Duodenal mucosa (tissue), 2 donors: Measurements from ENCODE around the gene FANCI.
"Not testable (repeated sequence)": the region's sequence is repeated elsewhere in the genome, so short reads cannot be mapped to it uniquely, and the experiment has no call there.

ENCODE experiments used
- H3K27ac ChIP-seq: one replicate; pipeline ENCODE4 v1.7.0; 2013; ENCODE audit warnings: low read depth, low read length
- H3K27me3 ChIP-seq, 2 donors: one replicate each; pipeline ENCODE4 v1.7.0; 2013; ENCODE audit warnings: low read length in 2 of 2, control low read depth in 1 of 2; ENCODE audit not compliant: insufficient read depth in 2 of 2, control insufficient read depth in 1 of 2
- H3K36me3 ChIP-seq, 2 donors: one replicate each; pipeline ENCODE4 v1.7.0; 2013; ENCODE audit warnings: low read length in 2 of 2, control low read depth in 1 of 2; ENCODE audit not compliant: insufficient read depth in 2 of 2, control insufficient read depth in 1 of 2
- H3K4me1 ChIP-seq, 2 donors: one replicate each; pipeline ENCODE4 v1.7.0; 2013; ENCODE audit warnings: low read length in 2 of 2, control low read depth in 1 of 2; ENCODE audit not compliant: insufficient read depth in 2 of 2, control insufficient read depth in 1 of 2
- H3K4me3 ChIP-seq, 2 donors: one replicate each; pipeline ENCODE4 v1.7.0; 2013; ENCODE audit warnings: low read length in 2 of 2, low read depth in 1 of 2
- H3K9ac ChIP-seq, 2 donors: one replicate each; pipeline ENCODE4 v1.7.0; 2013; ENCODE audit warnings: low read length in 2 of 2, low read depth in 1 of 2
- H3K9me3 ChIP-seq, 2 donors: one replicate each; pipeline ENCODE4 v1.7.0; 2013; ENCODE audit warnings: low read length in 2 of 2, control low read depth in 1 of 2; ENCODE audit not compliant: control insufficient read depth in 1 of 2

FANCI gene

GRCh38 chr15:89247446-89247845 is 3.7 kb downstream of the FANCI start:
- Histone ChIP-seq H3K4me1 (peaks cover 6 to 15% of the 10 kb centered on the region in 2 donors), H3K27me3 (no peaks in the 10 kb centered on the region), H3K27ac (no peak overlapping the region), H3K9ac (no peak overlapping the region), H3K36me3 (no peaks in the 10 kb centered on the region), H3K9me3 (no peaks in the 10 kb centered on the region), H3K4me3 (no peak overlapping the region)

- peaks cover 6 to 7% of the 10 kb centered on the region in 2 donors for H3K4me1 ChIP-seq
- H3K27me3 ChIP-seq = no peaks in the 10 kb centered on the region
- H3K4me3 ChIP-seq = no peak overlapping the region
- no peaks in the 10 kb centered on the region for H3K9me3 ChIP-seq
- no peak overlapping the region for H3K27ac ChIP-seq
- H3K9ac ChIP-seq = no peak overlapping the region
- no peaks in the 10 kb centered on the region for H3K36me3 ChIP-seq
Measured at GRCh38 chr15:89248584-89248983, 4.8 kb downstream of the FANCI start.

- H3K4me3 ChIP-seq = not testable (repeated sequence)
Measured at GRCh38 chr15:89250142-89250541, 6.4 kb downstream of the FANCI start.

GRCh38 chr15:89277281-89277680 is 33.5 kb downstream of the FANCI start:
- not testable (repeated sequence) for H3K9ac ChIP-seq, H3K4me3 ChIP-seq, H3K9me3 ChIP-seq, H3K27ac ChIP-seq, H3K27me3 ChIP-seq, H3K4me1 ChIP-seq
- peaks cover 7 to 23% of the 10 kb centered on the region in 2 donors for H3K36me3 ChIP-seq

More at GRCh38 chr15:89250142-89250541, 6.4 kb downstream of the FANCI start:
- not testable (repeated sequence) for H3K4me1 ChIP-seq, H3K9me3 ChIP-seq, H3K9ac ChIP-seq, H3K27ac ChIP-seq, H3K27me3 ChIP-seq, H3K36me3 ChIP-seq

GRCh38 chr15:89278307-89278706 is 34.5 kb downstream of the FANCI start:
- Histone ChIP-seq H3K4me3 (no peak overlapping the region), H3K27me3 (no peaks in the 10 kb centered on the region), H3K4me1 (no peaks in the 10 kb centered on the region), H3K9ac (no peak overlapping the region), H3K9me3 (no peaks in the 10 kb centered on the region), H3K36me3 (peaks cover 7 to 26% of the 10 kb centered on the region in 2 donors), H3K27ac (no peak overlapping the region)

GRCh38 chr15:89282631-89283030 is 38.9 kb downstream of the FANCI start:
- Histone ChIP-seq H3K4me1 (no peaks in the 10 kb centered on the region), H3K36me3 (peaks cover 7 to 40% of the 10 kb centered on the region in 2 donors), H3K9ac (no peak overlapping the region), H3K9me3 (peaks cover 0 to 5% of the 10 kb centered on the region in 2 donors), H3K27me3 (no peaks in the 10 kb centered on the region), H3K27ac (no peak overlapping the region), H3K4me3 (no peak overlapping the region)

- H3K27me3 ChIP-seq = no peaks in the 10 kb centered on the region
- no peak overlapping the region for H3K9ac ChIP-seq
- no peak overlapping the region for H3K4me3 ChIP-seq
- peaks cover 7 to 42% of the 10 kb centered on the region in 2 donors for H3K36me3 ChIP-seq
- H3K4me1 ChIP-seq = no peaks in the 10 kb centered on the region
- no peak overlapping the region for H3K27ac ChIP-seq
- H3K9me3 ChIP-seq = peaks cover 0 to 5% of the 10 kb centered on the region in 2 donors
Measured at GRCh38 chr15:89283201-89283600, 39.4 kb downstream of the FANCI start.

- peaks cover 0 to 28% of the 10 kb centered on the region in 2 donors for H3K36me3 ChIP-seq
- no peak overlapping the region for H3K9ac ChIP-seq
- H3K9me3 ChIP-seq = no peaks in the 10 kb centered on the region
- H3K4me3 ChIP-seq = no peak overlapping the region
- no peaks in the 10 kb centered on the region for H3K4me1 ChIP-seq
- H3K27ac ChIP-seq = no peak overlapping the region
- H3K27me3 ChIP-seq = no peaks in the 10 kb centered on the region
Measured at GRCh38 chr15:89291934-89292438, 48.2 kb downstream of the FANCI start.

- Histone ChIP-seq H3K27me3 (no peaks in the 10 kb centered on the region), H3K9me3 (no peaks in the 10 kb centered on the region), H3K27ac (no peak overlapping the region), H3K4me3 (no peak overlapping the region), H3K4me1 (no peaks in the 10 kb centered on the region), H3K36me3 (peaks cover 0 to 24% of the 10 kb centered on the region in 2 donors), H3K9ac (no peak overlapping the region)
Measured at GRCh38 chr15:89293012-89293411, 49.2 kb downstream of the FANCI start.

GRCh38 chr15:89299896-89300295 is 56.1 kb downstream of the FANCI start:
- Histone ChIP-seq H3K9ac (no peak overlapping the region), H3K27ac (no peak overlapping the region), H3K36me3 (peaks cover under 1 to 9% of the 10 kb centered on the region in 2 donors), H3K27me3 (no peaks in the 10 kb centered on the region), H3K9me3 (no peaks in the 10 kb centered on the region), H3K4me1 (no peaks in the 10 kb centered on the region), H3K4me3 (no peak overlapping the region)
